ENCODE results near the gene KNTC1. TPM values are rescaled to one million over a fixed set of nuclear protein-coding genes. Genes with fewer than 3 reads are reported as not detected.

The KNTC1 gene
- total RNA-seq, 4 donors from 2014 or later: 10.6 to 79.4 (median 23.1) TPM

DNA sequence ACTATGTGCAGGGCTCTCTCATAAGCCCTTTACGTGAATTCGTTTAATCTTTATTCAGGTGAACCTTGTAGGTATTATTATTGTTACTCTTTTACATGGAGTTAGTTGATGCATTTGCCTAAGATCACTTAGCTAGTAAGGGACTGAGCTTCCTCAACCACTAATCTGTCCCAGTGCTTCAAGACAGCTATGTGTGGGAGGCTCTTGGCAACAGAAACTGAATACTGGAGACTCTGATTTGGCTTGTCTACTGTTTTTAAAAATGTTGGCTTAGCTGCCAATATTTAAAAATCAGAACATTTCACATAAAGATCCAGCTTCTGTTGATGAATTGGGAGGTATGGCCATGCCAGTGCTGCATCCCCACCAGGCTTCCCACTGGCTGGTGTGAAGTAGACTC is 6.8 kb downstream of the KNTC1 start:
- in situ Hi-C loops (cut with MboI; ENCODE audit: low pct_ligation_motif_present in 1 of 4, low pct_unique_long_range_greater_than_20kb in 1 of 4, low sequenced_read_pairs in 3 of 4): no loop called here

DNA sequence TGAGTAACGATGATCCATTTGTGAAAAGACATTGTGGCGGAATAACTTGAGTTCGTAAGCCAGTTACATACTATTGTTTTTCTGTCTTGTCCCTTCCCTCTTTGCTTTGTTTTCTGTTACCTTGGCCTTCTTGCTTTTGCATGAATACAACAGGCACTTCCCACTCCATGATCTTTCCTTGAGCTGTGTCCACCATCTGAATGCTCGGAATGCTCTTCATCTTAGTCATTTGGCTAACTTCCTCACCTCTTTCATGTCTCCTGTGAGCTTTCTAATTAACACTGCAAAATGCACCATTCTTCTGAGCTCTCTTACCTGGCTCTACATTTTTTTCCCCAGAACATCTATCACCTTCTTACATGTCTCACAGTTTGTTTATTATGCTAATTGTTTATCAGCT is 10.0 kb downstream of the KNTC1 start:
- no peak overlapping the region for H3K27ac ChIP-seq
- H3K4me3 ChIP-seq: no peak overlapping the region
- H3K9me3 ChIP-seq: no peaks in the 10 kb centered on the region
- no peak for DNase-seq
- H3K27me3 ChIP-seq: no peaks in the 10 kb centered on the region
- in situ Hi-C loops (cut with MboI; ENCODE audit: low pct_ligation_motif_present in 1 of 4, low pct_unique_long_range_greater_than_20kb in 1 of 4, low sequenced_read_pairs in 3 of 4): no loop called here
- TF ChIP-seq POLR2AphosphoS5 (IDR thresholded peaks at IDR 0.05): no peak
- TF ChIP-seq POLR2A (IDR thresholded peaks at IDR 0.05): no peak
- 92 to 100% methylated on average over 4 of the region's 4 CpGs for WGBS, 2 donors (ENCODE audit: low coverage in 1 of 2)
- intact Hi-C loops (cut with DNase I; ENCODE audit: low total_unique reads): no loop called here
- no peaks in the 10 kb centered on the region for H3K4me1 ChIP-seq
- H3K36me3 ChIP-seq: peaks cover 0 to 8% (median 2%) of the 10 kb centered on the region in 4 donors

More for the DNA sequence above, 6.8 kb downstream of the KNTC1 start:
- Histone ChIP-seq H3K9me3 (no peaks in the 10 kb centered on the region), H3K27ac (no peak overlapping the region), H3K36me3 (peaks cover 0 to 8% (median 0%) of the 10 kb centered on the region in 4 donors), H3K4me1 (no peaks in the 10 kb centered on the region), H3K4me3 (no peak overlapping the region), H3K27me3 (no peaks in the 10 kb centered on the region)
- TF ChIP-seq POLR2AphosphoS5 (IDR thresholded peaks at IDR 0.05) (no peak), POLR2A (IDR thresholded peaks at IDR 0.05) (no peak), EP300 (IDR thresholded peaks at IDR 0.05; ENCODE audit: low read depth) (no peak)
- TF ChIP-seq, protein P1, sequence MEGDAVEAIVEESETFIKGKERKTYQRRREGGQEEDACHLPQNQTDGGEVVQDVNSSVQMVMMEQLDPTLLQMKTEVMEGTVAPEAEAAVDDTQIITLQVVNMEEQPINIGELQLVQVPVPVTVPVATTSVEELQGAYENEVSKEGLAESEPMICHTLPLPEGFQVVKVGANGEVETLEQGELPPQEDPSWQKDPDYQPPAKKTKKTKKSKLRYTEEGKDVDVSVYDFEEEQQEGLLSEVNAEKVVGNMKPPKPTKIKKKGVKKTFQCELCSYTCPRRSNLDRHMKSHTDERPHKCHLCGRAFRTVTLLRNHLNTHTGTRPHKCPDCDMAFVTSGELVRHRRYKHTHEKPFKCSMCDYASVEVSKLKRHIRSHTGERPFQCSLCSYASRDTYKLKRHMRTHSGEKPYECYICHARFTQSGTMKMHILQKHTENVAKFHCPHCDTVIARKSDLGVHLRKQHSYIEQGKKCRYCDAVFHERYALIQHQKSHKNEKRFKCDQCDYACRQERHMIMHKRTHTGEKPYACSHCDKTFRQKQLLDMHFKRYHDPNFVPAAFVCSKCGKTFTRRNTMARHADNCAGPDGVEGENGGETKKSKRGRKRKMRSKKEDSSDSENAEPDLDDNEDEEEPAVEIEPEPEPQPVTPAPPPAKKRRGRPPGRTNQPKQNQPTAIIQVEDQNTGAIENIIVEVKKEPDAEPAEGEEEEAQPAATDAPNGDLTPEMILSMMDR (IDR thresholded peaks at IDR 0.05): no peak
- intact Hi-C loops (cut with DNase I; ENCODE audit: low total_unique reads): no loop called here
- WGBS, 2 donors (ENCODE audit: low coverage in 1 of 2): 93 to 96% methylated on average over 2 of the region's 2 CpGs
- DNase-seq: no peak

DNA sequence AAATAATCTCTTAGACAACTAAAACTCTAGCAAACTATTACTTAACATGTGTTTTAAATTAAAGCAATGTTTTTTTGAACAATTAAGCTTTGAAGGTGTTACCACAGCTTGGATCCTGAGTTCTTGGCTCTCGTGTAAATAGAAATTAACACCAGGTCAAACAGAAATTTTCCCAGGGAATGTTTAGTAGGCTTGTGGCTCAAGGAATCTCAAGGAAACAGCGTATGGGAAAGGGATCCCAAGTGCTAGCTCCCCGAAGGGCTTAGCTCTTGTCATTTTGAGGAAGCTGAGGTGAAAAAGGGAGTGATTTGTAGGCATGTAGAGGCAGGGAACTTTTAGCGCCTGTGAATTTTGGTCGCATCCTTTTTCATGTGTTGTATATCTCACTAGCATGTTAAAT is 11.4 kb downstream of the KNTC1 start:
- Histone ChIP-seq H3K36me3 (peaks cover 0 to 8% (median 2%) of the 10 kb centered on the region in 4 donors), H3K27ac (no peak overlapping the region), H3K4me1 (no peaks in the 10 kb centered on the region), H3K9me3 (no peaks in the 10 kb centered on the region), H3K4me3 (no peak overlapping the region), H3K27me3 (no peaks in the 10 kb centered on the region)
- in situ Hi-C loops (cut with MboI; ENCODE audit: low pct_ligation_motif_present in 1 of 4, low pct_unique_long_range_greater_than_20kb in 1 of 4, low sequenced_read_pairs in 3 of 4) (no loop called here), intact Hi-C loops (cut with DNase I; ENCODE audit: low total_unique reads) (no loop called here)
- no peak for TF ChIP-seq EP300 (IDR thresholded peaks at IDR 0.05; ENCODE audit: low read depth)
- 93 to 94% methylated on average over 3 to 5 of the region's 5 CpGs for WGBS, 2 donors (ENCODE audit: low coverage in 1 of 2)
- DNase-seq: no peak

DNA sequence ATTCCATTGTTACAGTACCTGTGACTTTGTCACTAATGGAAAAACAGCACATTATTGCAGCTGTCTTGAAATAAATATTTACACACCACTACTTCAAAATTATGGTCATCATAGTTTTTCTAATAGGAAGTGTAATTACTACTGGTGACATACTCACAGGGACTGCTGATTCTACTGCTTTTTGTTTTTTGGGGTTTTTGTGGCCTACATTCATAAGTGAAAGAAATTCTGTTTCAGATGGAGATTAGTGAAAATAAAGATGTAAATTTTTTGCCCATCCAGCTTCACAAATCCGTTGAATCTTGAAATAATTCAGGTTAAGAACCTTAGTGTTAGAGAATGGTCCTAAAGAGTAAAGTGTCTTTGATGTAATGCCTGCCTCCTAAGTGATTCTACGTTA is 17.5 kb downstream of the KNTC1 start:
- intact Hi-C loops (cut with DNase I; ENCODE audit: low total_unique reads) (no loop called here), in situ Hi-C loops (cut with MboI; ENCODE audit: low pct_ligation_motif_present in 1 of 4, low pct_unique_long_range_greater_than_20kb in 1 of 4, low sequenced_read_pairs in 3 of 4) (no loop called here)
- Histone ChIP-seq H3K4me3 (no peak overlapping the region), H3K27ac (no peak overlapping the region), H3K9me3 (no peaks in the 10 kb centered on the region), H3K4me1 (no peaks in the 10 kb centered on the region), H3K36me3 (peaks cover 0 to 6% (median 2%) of the 10 kb centered on the region in 4 donors), H3K27me3 (no peaks in the 10 kb centered on the region)
- TF ChIP-seq POLR2AphosphoS5 (IDR thresholded peaks at IDR 0.05): no peak
- TF ChIP-seq, protein P1 (IDR thresholded peaks at IDR 0.05): no peak
- TF ChIP-seq EP300 (IDR thresholded peaks at IDR 0.05; ENCODE audit: low read depth): no peak
- TF ChIP-seq POLR2A (IDR thresholded peaks at IDR 0.05): no peak
- WGBS, 2 donors (ENCODE audit: low coverage in 1 of 2): 74 to 86% methylated on average over 2 of the region's 2 CpGs
- no peak for DNase-seq

DNA sequence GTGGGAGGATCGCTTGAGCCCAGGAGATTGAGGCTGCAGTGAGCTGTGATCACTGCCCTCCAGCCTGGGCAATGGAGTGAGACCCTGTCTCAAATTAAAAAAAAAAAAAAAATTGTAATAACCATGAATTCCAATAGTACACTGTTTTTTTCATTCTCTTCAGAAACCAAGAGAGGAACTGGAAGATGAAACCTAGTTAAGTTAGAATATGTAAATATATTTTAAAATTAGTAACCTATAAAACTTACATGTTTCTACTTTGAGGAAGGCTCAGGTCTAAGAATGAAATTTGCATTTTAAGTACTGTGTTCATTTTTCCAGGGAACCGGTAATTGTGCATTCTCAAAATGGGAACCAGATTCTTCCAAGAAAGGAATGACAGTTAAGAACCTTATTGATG is 18.8 kb downstream of the KNTC1 start:
- DNase-seq: no peak
- 87 to 91% methylated on average over 1 to 2 of the region's 2 CpGs for WGBS, 2 donors (ENCODE audit: low coverage in 1 of 2)
- Histone ChIP-seq H3K9me3 (no peaks in the 10 kb centered on the region), H3K4me1 (no peaks in the 10 kb centered on the region), H3K4me3 (no peak overlapping the region), H3K36me3 (peaks cover 0 to 6% (median 0%) of the 10 kb centered on the region in 4 donors), H3K27ac (no peak overlapping the region), H3K27me3 (no peaks in the 10 kb centered on the region)
- in situ Hi-C loops (cut with MboI; ENCODE audit: low pct_ligation_motif_present in 1 of 4, low pct_unique_long_range_greater_than_20kb in 1 of 4, low sequenced_read_pairs in 3 of 4) (no loop called here), intact Hi-C loops (cut with DNase I; ENCODE audit: low total_unique reads) (no loop called here)
- TF ChIP-seq POLR2A (IDR thresholded peaks at IDR 0.05) (no peak), POLR2AphosphoS5 (IDR thresholded peaks at IDR 0.05) (no peak), EP300 (IDR thresholded peaks at IDR 0.05; ENCODE audit: low read depth) (no peak)
- TF ChIP-seq, protein P1 (IDR thresholded peaks at IDR 0.05): no peak

All from transverse colon (tissue), 4 donors.